ENCODE measurements around the gene LYL1. TPM values are rescaled to one million over a fixed set of nuclear protein-coding genes. Genes with fewer than 3 reads are reported as not detected.

The LYL1 gene
- total and polyA plus RNA-seq, 2 of the 13 experiments (the other 11 are each of a cell fraction or from before 2014, with no cell fraction given), result 0.75 to 0.92 TPM

- TF ChIP-seq ZNF318 (CRISPR knock-in tag; IDR thresholded peaks at IDR 0.05) (no peak), ZNF713 (CRISPR knock-in tag; IDR thresholded peaks at IDR 0.05) (no peak), RNF2 (conservative IDR thresholded peaks at IDR 0.05; ENCODE audit: low read depth) (no peak), TBL1XR1 (IDR thresholded peaks at IDR 0.05; ENCODE audit: borderline replicate concordance, low read length, partially characterized antibody) (no peak), ZNF276 (CRISPR knock-in tag; IDR thresholded peaks at IDR 0.05; ENCODE audit: low read depth) (no peak), TRIM22 (IDR thresholded peaks at IDR 0.05) (no peak), ZBED4 (CRISPR knock-in tag; IDR thresholded peaks at IDR 0.05; ENCODE audit: borderline replicate concordance) (no peak), NPAS2 (CRISPR knock-in tag; IDR thresholded peaks at IDR 0.05; ENCODE audit: borderline replicate concordance) (no peak)
Measured at GRCh38 chr19:13068085-13068846, 34.4 kb downstream of the LYL1 start (continued).
